Stomach (tissue), 4 donors: ENCODE results near the gene HOXB3.

Source experiments
- CTCF ChIP-seq, 7 experiments: fragments of 450-650 bp in 4 of 7; fragments of 200-600 bp in 3 of 7; sonication (generic) in 3 of 7; IDR thresholded peaks; one replicate each; pipeline ENCODE4 v1.5.1; 2016 to 2019; ENCODE audit warnings: antibody characterized with exemption in 7 of 7, control low read depth in 2 of 7, mild to moderate bottlenecking in 1 of 7
- EP300 ChIP-seq: sonication (generic); formaldehyde crosslinking; IDR thresholded peaks from one replicate; pipeline ENCODE4 v1.6.1; 2017; ENCODE audit warnings: antibody characterized with exemption
- POLR2AphosphoS5 ChIP-seq, 3 donors: sonication (generic); formaldehyde crosslinking; IDR thresholded peaks; one replicate each; pipeline ENCODE4 v1.6.1; 2016; ENCODE audit warnings: antibody characterized with exemption in 3 of 3

- TF ChIP-seq CTCF (IDR thresholded peaks at IDR 0.05) (no peak), EP300 (no peak), POLR2AphosphoS5 (IDR thresholded peaks at IDR 0.05) (peak in 1 of 3 donors; percentile 38)
Observed at GRCh38 chr17:48577330-48577945, 12.6 kb downstream of the HOXB3 start.
